Karpas-422 (cell line): ENCODE measurements around the gene INHBB. TPM values are rescaled to one million over a fixed set of nuclear protein-coding genes. Genes with fewer than 3 reads are reported as not detected.

Experiments
- DNase-seq: peaks from one replicate; pipeline ENCODE4 v3.0.0-alpha.2; 2015
- H2AFZ ChIP-seq: fragments of 200-600 bp; sonication (generic); 2 replicates; pipeline ENCODE4 v1.6.1; 2014; ENCODE audit warnings: antibody characterized with exemption, low read length, mixed read lengths
- H3K27ac ChIP-seq: fragments of 200-600 bp; sonication (generic); 2 replicates; pipeline ENCODE4 v1.5.1; 2014; ENCODE audit warnings: mild to moderate bottlenecking, low read length, moderate library complexity
- H3K27me3 ChIP-seq: fragments of 200-600 bp; sonication (generic); 2 replicates; pipeline ENCODE4 v1.6.1; 2014; ENCODE audit warnings: low read length, mixed read lengths
- H3K36me3 ChIP-seq: fragments of 200-600 bp; sonication (generic); 2 replicates; pipeline ENCODE4 v1.6.1; 2014; ENCODE audit warnings: low read length, mixed read lengths; ENCODE audit not compliant: insufficient read depth
- H3K4me1 ChIP-seq: fragments of 200-600 bp; sonication (generic); 2 replicates; pipeline ENCODE4 v1.6.1; 2014; ENCODE audit warnings: mild to moderate bottlenecking, low read length, mixed read lengths
- H3K4me2 ChIP-seq: fragments of 200-600 bp; sonication (generic); 2 replicates; pipeline ENCODE4 v1.6.1; 2014; ENCODE audit warnings: low read length, low read depth, mild to moderate bottlenecking; ENCODE audit not compliant: poor library complexity, severe bottlenecking
- H3K4me3 ChIP-seq: fragments of 200-600 bp; sonication (generic); 2 replicates; pipeline ENCODE4 v1.5.1; 2014; ENCODE audit warnings: mild to moderate bottlenecking, antibody characterized with exemption, low read length, mixed read lengths
- H3K79me2 ChIP-seq: fragments of 200-600 bp; sonication (generic); 2 replicates; pipeline ENCODE4 v1.6.1; 2014; ENCODE audit warnings: mild to moderate bottlenecking, low read length, mixed read lengths
- H3K9ac ChIP-seq: fragments of 200-600 bp; sonication (generic); 2 replicates; pipeline ENCODE4 v1.6.0; 2014; ENCODE audit warnings: low read length
- H3K9me2 ChIP-seq: fragments of 200-600 bp; sonication (generic), shearing (Covaris generic); replicated peaks from 2 replicates; pipeline ENCODE4 v1.6.0; 2014; ENCODE audit warnings: mild to moderate bottlenecking, low read length, moderate library complexity; ENCODE audit not compliant: insufficient read depth
- H3K9me3 ChIP-seq: fragments of 300-700, 200-600 bp; sonication (generic); 2 replicates; pipeline ENCODE4 v1.6.1; 2014; ENCODE audit warnings: low read length, mixed read lengths
- H4K20me1 ChIP-seq: fragments of 200-600 bp; sonication (generic); 2 replicates; pipeline ENCODE4 v1.6.1; 2014; ENCODE audit warnings: mild to moderate bottlenecking, antibody characterized with exemption, low read length, low read depth; ENCODE audit not compliant: insufficient read depth
- total RNA-seq: library from RNA; depleted of rRNA; stranded (reverse); fragments of >200 nt; shearing (Covaris generic); gene quantifications from 2 replicates; pipeline ENCODE4 v1.2.3, GENCODE V29; 2014; ENCODE audit warnings: low replicate concordance

Gene INHBB
- total RNA-seq, 1 experiment from 2014 or later: not detected

DNA sequence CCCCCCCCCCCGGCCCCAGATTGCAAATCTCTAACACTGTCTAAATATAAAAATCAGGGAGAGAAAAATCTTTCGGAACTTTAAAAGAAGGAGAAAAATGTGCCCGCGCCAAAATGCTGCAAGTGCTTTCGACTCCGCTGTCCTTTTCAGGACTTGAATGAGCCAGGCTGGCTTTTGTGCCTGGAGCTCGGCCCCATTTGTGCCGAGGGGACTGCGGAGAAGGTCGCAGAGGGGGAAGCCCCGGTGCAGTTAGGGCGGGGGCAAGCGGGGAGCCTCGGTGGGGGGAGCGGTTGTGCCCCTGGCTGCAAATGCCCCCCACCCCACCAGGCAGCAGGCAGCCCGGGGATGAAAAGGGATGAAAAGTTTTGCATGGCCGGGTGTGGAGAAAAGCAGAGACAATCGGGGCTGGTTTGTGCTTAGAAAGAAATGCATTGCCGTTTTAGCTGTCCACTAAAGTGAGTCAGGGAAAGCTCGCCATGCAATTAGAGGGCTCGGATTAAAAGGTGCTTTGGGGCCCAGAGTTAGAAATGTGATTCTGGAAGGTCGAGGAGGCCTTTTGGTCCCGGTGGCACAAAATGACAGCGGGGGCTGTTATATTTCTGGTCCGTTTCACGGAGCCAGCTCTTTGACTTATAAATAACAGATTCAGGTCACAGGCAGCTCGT is 1.6 kb downstream of the INHBB start:
- Histone ChIP-seq H2AFZ (no peak overlapping the region), H3K9me3 (no peaks in the 10 kb centered on the region), H3K4me1 (peaks cover 14% of the 10 kb centered on the region), H3K79me2 (no peaks in the 10 kb centered on the region), H4K20me1 (no peaks in the 10 kb centered on the region), H3K4me2 (no peak overlapping the region), H3K27ac (no peak overlapping the region), H3K9ac (no peak overlapping the region), H3K4me3 (no peak overlapping the region), H3K9me2 (no peaks in the 10 kb centered on the region), H3K27me3 (no peaks in the 10 kb centered on the region), H3K36me3 (no peaks in the 10 kb centered on the region)
- no peak for DNase-seq

- Histone ChIP-seq H3K36me3 (no peaks in the 10 kb centered on the region), H3K4me2 (no peak overlapping the region), H3K27me3 (no peaks in the 10 kb centered on the region), H3K4me3 (no peak overlapping the region), H3K27ac (no peak overlapping the region), H3K4me1 (peaks cover 7% of the 10 kb centered on the region), H3K9ac (no peak overlapping the region), H3K9me3 (no peaks in the 10 kb centered on the region), H4K20me1 (no peaks in the 10 kb centered on the region), H2AFZ (no peak overlapping the region), H3K9me2 (no peaks in the 10 kb centered on the region), H3K79me2 (no peaks in the 10 kb centered on the region)
- DNase-seq: no peak
Observed at GRCh38 chr2:120348134-120348736, 2.3 kb downstream of the INHBB start.

DNA sequence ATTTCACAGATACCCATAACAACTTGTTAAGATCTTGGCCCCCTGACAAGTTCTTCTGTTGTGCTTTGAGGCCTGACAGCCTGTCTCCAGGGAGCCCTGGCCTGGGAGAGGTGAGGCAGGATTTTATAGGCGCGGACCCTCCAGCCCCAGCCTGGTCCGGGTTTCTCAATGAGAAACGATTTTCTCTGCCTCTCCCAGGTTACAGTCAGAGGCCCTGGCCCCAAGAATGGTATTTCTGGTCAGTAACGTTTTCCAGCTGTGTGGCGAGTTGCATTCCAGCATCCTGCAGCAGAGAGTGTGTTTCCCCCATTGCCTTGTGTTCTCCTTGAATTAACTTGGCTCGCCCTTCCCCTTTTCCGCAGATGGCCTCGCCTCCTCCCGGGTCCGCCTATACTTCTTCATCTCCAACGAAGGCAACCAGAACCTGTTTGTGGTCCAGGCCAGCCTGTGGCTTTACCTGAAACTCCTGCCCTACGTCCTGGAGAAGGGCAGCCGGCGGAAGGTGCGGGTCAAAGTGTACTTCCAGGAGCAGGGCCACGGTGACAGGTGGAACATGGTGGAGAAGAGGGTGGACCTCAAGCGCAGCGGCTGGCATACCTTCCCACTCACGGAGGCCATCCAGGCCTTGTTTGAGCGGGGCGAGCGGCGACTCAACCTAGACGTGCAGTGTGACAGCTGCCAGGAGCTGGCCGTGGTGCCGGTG is 3.0 kb downstream of the INHBB start:
- H3K9me3 ChIP-seq: no peaks in the 10 kb centered on the region
- H3K27me3 ChIP-seq: no peaks in the 10 kb centered on the region
- no peak overlapping the region for H2AFZ ChIP-seq
- H3K4me3 ChIP-seq: no peak overlapping the region
- peaks cover under 1% of the 10 kb centered on the region for H3K4me1 ChIP-seq
- no peak for DNase-seq
- H3K4me2 ChIP-seq: no peak overlapping the region
- no peaks in the 10 kb centered on the region for H3K79me2 ChIP-seq
- no peaks in the 10 kb centered on the region for H3K36me3 ChIP-seq
- H3K9me2 ChIP-seq: no peaks in the 10 kb centered on the region
- H3K27ac ChIP-seq: no peak overlapping the region
- no peaks in the 10 kb centered on the region for H4K20me1 ChIP-seq
- no peak overlapping the region for H3K9ac ChIP-seq

DNA sequence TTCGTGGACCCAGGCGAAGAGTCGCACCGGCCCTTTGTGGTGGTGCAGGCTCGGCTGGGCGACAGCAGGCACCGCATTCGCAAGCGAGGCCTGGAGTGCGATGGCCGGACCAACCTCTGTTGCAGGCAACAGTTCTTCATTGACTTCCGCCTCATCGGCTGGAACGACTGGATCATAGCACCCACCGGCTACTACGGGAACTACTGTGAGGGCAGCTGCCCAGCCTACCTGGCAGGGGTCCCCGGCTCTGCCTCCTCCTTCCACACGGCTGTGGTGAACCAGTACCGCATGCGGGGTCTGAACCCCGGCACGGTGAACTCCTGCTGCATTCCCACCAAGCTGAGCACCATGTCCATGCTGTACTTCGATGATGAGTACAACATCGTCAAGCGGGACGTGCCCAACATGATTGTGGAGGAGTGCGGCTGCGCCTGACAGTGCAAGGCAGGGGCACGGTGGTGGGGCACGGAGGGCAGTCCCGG is 3.5 kb downstream of the INHBB start:
- no peak overlapping the region for H3K9ac ChIP-seq
- H3K4me1 ChIP-seq: no peaks in the 10 kb centered on the region
- H4K20me1 ChIP-seq: no peaks in the 10 kb centered on the region
- H3K27me3 ChIP-seq: no peaks in the 10 kb centered on the region
- no peaks in the 10 kb centered on the region for H3K9me3 ChIP-seq
- no peak overlapping the region for H3K4me3 ChIP-seq
- H3K36me3 ChIP-seq: no peaks in the 10 kb centered on the region
- H3K79me2 ChIP-seq: no peaks in the 10 kb centered on the region
- H2AFZ ChIP-seq: no peak overlapping the region
- no peak overlapping the region for H3K4me2 ChIP-seq
- no peak overlapping the region for H3K27ac ChIP-seq
- no peaks in the 10 kb centered on the region for H3K9me2 ChIP-seq
- DNase-seq: no peak

GRCh38 chr2:120350080-120350479 is 4.1 kb downstream of the INHBB start:
- H3K9me3 ChIP-seq: no peaks in the 10 kb centered on the region
- no peak overlapping the region for H3K27ac ChIP-seq
- H3K4me1 ChIP-seq: no peaks in the 10 kb centered on the region
- no peak overlapping the region for H3K4me2 ChIP-seq
- no peaks in the 10 kb centered on the region for H3K9me2 ChIP-seq
- no peak overlapping the region for H2AFZ ChIP-seq
- no peaks in the 10 kb centered on the region for H3K79me2 ChIP-seq
- H3K36me3 ChIP-seq: no peaks in the 10 kb centered on the region
- no peak overlapping the region for H3K4me3 ChIP-seq
- no peaks in the 10 kb centered on the region for H4K20me1 ChIP-seq
- no peak for DNase-seq
- no peaks in the 10 kb centered on the region for H3K27me3 ChIP-seq
- H3K9ac ChIP-seq: no peak overlapping the region

GRCh38 chr2:120350801-120351320 is 4.9 kb downstream of the INHBB start:
- no peak for DNase-seq
- no peaks in the 10 kb centered on the region for H3K27me3 ChIP-seq
- H3K4me3 ChIP-seq: no peak overlapping the region
- no peaks in the 10 kb centered on the region for H3K4me1 ChIP-seq
- H3K9me3 ChIP-seq: no peaks in the 10 kb centered on the region
- no peak overlapping the region for H3K9ac ChIP-seq
- no peak overlapping the region for H3K27ac ChIP-seq
- no peaks in the 10 kb centered on the region for H3K79me2 ChIP-seq
- H2AFZ ChIP-seq: no peak overlapping the region
- H3K36me3 ChIP-seq: no peaks in the 10 kb centered on the region
- no peak overlapping the region for H3K4me2 ChIP-seq
- no peaks in the 10 kb centered on the region for H3K9me2 ChIP-seq
- H4K20me1 ChIP-seq: no peaks in the 10 kb centered on the region

DNA sequence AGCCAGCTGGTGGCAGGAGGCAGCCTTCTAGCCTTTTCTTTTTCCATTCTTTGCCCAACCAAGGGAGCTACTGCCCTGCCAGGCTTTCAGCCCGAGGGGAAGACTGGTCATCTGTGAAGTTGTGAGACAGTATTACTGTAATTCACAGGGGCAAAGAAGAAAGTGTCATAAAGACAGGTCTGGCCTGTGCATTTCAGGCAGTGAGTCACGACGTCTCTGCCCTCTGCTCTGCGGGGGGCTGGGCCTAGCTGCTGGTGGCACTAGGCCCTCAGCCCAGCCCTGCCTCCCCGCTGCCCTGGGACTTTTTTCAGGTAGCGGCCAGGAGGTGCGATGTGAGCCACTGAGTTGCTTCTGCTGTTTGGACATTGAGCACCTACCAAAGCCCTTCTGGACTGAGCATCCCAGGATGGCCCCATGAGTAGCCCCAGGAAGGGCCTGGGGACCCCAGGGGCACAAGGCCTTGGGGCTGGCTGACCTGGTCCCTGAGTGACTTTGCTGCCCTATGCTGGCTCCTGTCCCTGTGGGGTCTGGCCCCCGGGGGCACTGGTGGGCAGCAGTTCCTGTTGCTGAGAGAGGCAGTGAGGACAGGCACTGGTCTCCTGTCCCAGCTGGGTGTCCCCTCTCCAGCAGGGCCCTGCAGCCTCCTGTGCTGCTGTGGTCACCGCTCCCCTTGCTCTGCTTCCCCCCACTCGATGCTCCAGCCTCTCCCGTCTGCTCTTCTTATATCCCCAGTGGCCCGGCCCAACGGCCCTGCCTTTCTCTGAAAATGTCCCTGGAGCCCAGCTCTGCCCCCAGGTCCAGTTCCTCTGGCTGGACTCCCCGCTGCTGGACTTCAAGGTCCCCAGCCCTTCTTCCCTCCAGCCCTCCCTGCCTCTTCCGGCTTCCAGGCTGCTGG is 7.0 kb downstream of the INHBB start:
- no peak overlapping the region for H2AFZ ChIP-seq
- peaks cover 3% of the 10 kb centered on the region; the same call in 1 of the 2 replicates for H3K4me1 ChIP-seq
- no peak overlapping the region for H3K27ac ChIP-seq
- no peak overlapping the region for H3K9ac ChIP-seq
- no peak overlapping the region for H3K4me2 ChIP-seq
- H3K36me3 ChIP-seq: no peaks in the 10 kb centered on the region
- no peaks in the 10 kb centered on the region for H3K27me3 ChIP-seq
- H3K4me3 ChIP-seq: no peak overlapping the region
- H3K9me3 ChIP-seq: no peaks in the 10 kb centered on the region
- H4K20me1 ChIP-seq: no peaks in the 10 kb centered on the region
- H3K9me2 ChIP-seq: no peaks in the 10 kb centered on the region
- H3K79me2 ChIP-seq: no peaks in the 10 kb centered on the region
- no peak for DNase-seq
